ENCODE results near the gene ENTPD5.

- TF ChIP-seq POLR2A (IDR thresholded peaks at IDR 0.05), result no peak
- TF ChIP-seq CTCF (IDR thresholded peaks at IDR 0.05), result no peak
- no peak for TF ChIP-seq EP300 (IDR thresholded peaks at IDR 0.05)
Observed at GRCh38 chr14:73953731-73954130, 65.4 kb downstream of the ENTPD5 start.
